GM23338 (cell line): Measurements from ENCODE around the gene HABP4. TPM values are rescaled to one million over a fixed set of nuclear protein-coding genes. Genes with fewer than 3 reads are reported as not detected.

Experiments used
- ATAC-seq: fragments of 200-7000 bp; cut with Tn5 transposase; 3 replicates; pipeline ENCODE4 v1.9.1; 2020
- DNase-seq: peaks from one replicate; pipeline ENCODE4 v3.0.0-alpha.2; 2015; ENCODE audit warnings: low spot score
- H2AFZ ChIP-seq: fragments of 200-600 bp; sonication (generic); 2 replicates; pipeline ENCODE4 v1.8.0; 2016; ENCODE audit warnings: antibody characterized with exemption, mild to moderate bottlenecking, moderate library complexity
- H3F3A ChIP-seq: fragments of 200-600 bp; sonication (generic); replicated peaks from 2 replicates; pipeline ENCODE4 v1.8.0; 2017; ENCODE audit warnings: antibody characterized with exemption, mixed run types, low read depth
- H3K27ac ChIP-seq: fragments of 200-600 bp; sonication (generic); 2 replicates; pipeline ENCODE4 v1.6.1; 2016; ENCODE audit warnings: low read depth
- H3K27me3 ChIP-seq: fragments of 200-600 bp; sonication (generic); 2 replicates; pipeline ENCODE4 v1.8.0; 2016; ENCODE audit warnings: mild to moderate bottlenecking, mixed run types, moderate library complexity; ENCODE audit not compliant: insufficient read depth
- H3K36me3 ChIP-seq: fragments of 200-600 bp; sonication (generic); 2 replicates; pipeline ENCODE4 v1.8.0; 2016; ENCODE audit warnings: mild to moderate bottlenecking; ENCODE audit not compliant: insufficient read depth
- H3K4me1 ChIP-seq: fragments of 200-600 bp; sonication (generic); 2 replicates; pipeline ENCODE4 v1.8.0; 2016; ENCODE audit warnings: mild to moderate bottlenecking, moderate library complexity; ENCODE audit not compliant: insufficient read depth
- H3K4me2 ChIP-seq: fragments of 200-600 bp; sonication (generic); 2 replicates; pipeline ENCODE4 v1.7.1; 2017; ENCODE audit warnings: mixed run types
- H3K4me3 ChIP-seq: fragments of 200-600 bp; sonication (generic); 2 replicates; pipeline ENCODE4 v1.6.1; 2016; ENCODE audit warnings: mixed run types
- H3K79me2 ChIP-seq: fragments of 200-600 bp; sonication (generic); replicated peaks from 2 replicates; pipeline ENCODE4 v1.8.0; 2017; ENCODE audit warnings: mild to moderate bottlenecking; ENCODE audit not compliant: insufficient read depth
- H3K9me2 ChIP-seq: fragments of 200-600 bp; sonication (generic); 2 replicates; pipeline ENCODE4 v1.8.0; 2017; ENCODE audit not compliant: insufficient read depth
- H4K20me1 ChIP-seq: fragments of 200-600 bp; sonication (generic); replicated peaks from 2 replicates; pipeline ENCODE4 v1.8.0; 2017; ENCODE audit warnings: mild to moderate bottlenecking; ENCODE audit not compliant: insufficient read depth
- H3K27ac Mint-ChIP-seq: 2 replicates; pipeline ENCODE4 v1.8.0; 2020; ENCODE audit warnings: inconsistent platforms, mild to moderate bottlenecking, moderate library complexity, mixed read lengths
- H3K27me3 Mint-ChIP-seq: 3 replicates; pipeline ENCODE4 v1.8.0; 2022; ENCODE audit warnings: low read depth, mild to moderate bottlenecking, moderate library complexity, mixed read lengths, inconsistent platforms; ENCODE audit not compliant: insufficient read depth, poor library complexity
- H3K36me3 Mint-ChIP-seq: 3 replicates; pipeline ENCODE4 v1.8.0; 2021; ENCODE audit warnings: low read depth, mild to moderate bottlenecking, inconsistent platforms, moderate library complexity, mixed read lengths
- H3K4me1 Mint-ChIP-seq: 3 replicates; pipeline ENCODE4 v1.8.0; 2020; ENCODE audit warnings: mild to moderate bottlenecking, inconsistent platforms, mixed read lengths
- H3K4me3 Mint-ChIP-seq: 3 replicates; pipeline ENCODE4 v1.8.0; 2021; ENCODE audit warnings: moderate library complexity, mild to moderate bottlenecking, inconsistent platforms, mixed read lengths
- H3K9me3 Mint-ChIP-seq: 3 replicates; pipeline ENCODE4 v1.8.0; 2020; ENCODE audit warnings: moderate library complexity, mild to moderate bottlenecking, inconsistent platforms, mixed read lengths
- CREB1 ChIP-seq: fragments of 250-450 bp; sonication (Bioruptor Pico); IDR thresholded peaks from 2 replicates; pipeline ENCODE4 v1.5.0; 2020; ENCODE audit warnings: low read depth, mild to moderate bottlenecking, moderate library complexity
- CTCF ChIP-seq, 2 experiments: fragments of 200-600 bp in 1 of 2; sonication (generic) in 1 of 2; conservative IDR thresholded peaks; 2 replicates each; pipeline versions ENCODE4 v1.5.1 to v1.6.1; 2016 to 2017; ENCODE audit warnings: antibody characterized with exemption in 2 of 2, low read depth in 2 of 2, mild to moderate bottlenecking in 2 of 2, moderate library complexity in 1 of 2
- EZH2 ChIP-seq: fragments of 200-600 bp; sonication (generic); IDR thresholded peaks from one replicate; pipeline ENCODE4 v1.8.0; 2017; ENCODE audit warnings: antibody characterized with exemption, mild to moderate bottlenecking, low read depth; ENCODE audit not compliant: unreplicated experiment
- EZH2phosphoT487 ChIP-seq: fragments of 200-600 bp; sonication (generic); IDR thresholded peaks from one replicate; pipeline ENCODE4 v1.8.1; 2018; ENCODE audit warnings: antibody characterized with exemption; ENCODE audit not compliant: unreplicated experiment
- JUNB ChIP-seq: IDR thresholded peaks from one replicate; pipeline ENCODE4 v1.6.1; 2016; ENCODE audit warnings: antibody characterized with exemption; ENCODE audit not compliant: unreplicated experiment
- NANOG ChIP-seq: IDR thresholded peaks from 2 replicates; pipeline ENCODE4 v1.6.1; 2016; ENCODE audit warnings: antibody characterized with exemption, borderline replicate concordance
- POLR2AphosphoS5 ChIP-seq: IDR thresholded peaks from 2 replicates; pipeline ENCODE4 v1.6.1; 2016; ENCODE audit warnings: antibody characterized with exemption, low read depth
- STAT1 ChIP-seq: IDR thresholded peaks from one replicate; pipeline ENCODE4 v1.6.1; 2016; ENCODE audit warnings: antibody characterized with exemption; ENCODE audit not compliant: unreplicated experiment
- ZNF114 ChIP-seq: fragments of 250-450 bp; sonication (Bioruptor Pico); IDR thresholded peaks from 2 replicates; pipeline ENCODE4 v1.5.0; 2020; ENCODE audit warnings: mild to moderate bottlenecking, moderate library complexity
- ZNF331 ChIP-seq: fragments of 250-450 bp; sonication (Bioruptor Pico); IDR thresholded peaks from 2 replicates; pipeline ENCODE4 v1.5.0; 2020; ENCODE audit warnings: low read depth, mild to moderate bottlenecking, moderate library complexity
- polyA plus RNA-seq: library from polyadenylated mRNA; unstranded; fragments of >200 nt; fragmentation: Nextera tagmentation; extraction: Ambion mirVana; gene quantifications from 2 replicates; pipeline ENCODE4 v1.2.1, GENCODE V29; 2016
- total RNA-seq: library from RNA; depleted of rRNA; stranded (reverse); fragments of >200 nt; shearing (Covaris generic); gene quantifications from 2 replicates; pipeline ENCODE4 v1.2.3, GENCODE V29; 2014
- TF ChIP-seq, protein P1 (sequence below): IDR thresholded peaks from 2 replicates; pipeline ENCODE4 v1.6.1; 2016; ENCODE audit warnings: antibody characterized with exemption
- TF ChIP-seq, protein P2 (sequence below): fragments of 250-450 bp; sonication (Bioruptor Pico); IDR thresholded peaks from 2 replicates; pipeline ENCODE4 v1.5.0; 2020; ENCODE audit warnings: mild to moderate bottlenecking, moderate library complexity

Gene HABP4
- total and polyA plus RNA-seq, 2 experiments from 2014 or later = 8.8 to 9.9 TPM

DNA sequence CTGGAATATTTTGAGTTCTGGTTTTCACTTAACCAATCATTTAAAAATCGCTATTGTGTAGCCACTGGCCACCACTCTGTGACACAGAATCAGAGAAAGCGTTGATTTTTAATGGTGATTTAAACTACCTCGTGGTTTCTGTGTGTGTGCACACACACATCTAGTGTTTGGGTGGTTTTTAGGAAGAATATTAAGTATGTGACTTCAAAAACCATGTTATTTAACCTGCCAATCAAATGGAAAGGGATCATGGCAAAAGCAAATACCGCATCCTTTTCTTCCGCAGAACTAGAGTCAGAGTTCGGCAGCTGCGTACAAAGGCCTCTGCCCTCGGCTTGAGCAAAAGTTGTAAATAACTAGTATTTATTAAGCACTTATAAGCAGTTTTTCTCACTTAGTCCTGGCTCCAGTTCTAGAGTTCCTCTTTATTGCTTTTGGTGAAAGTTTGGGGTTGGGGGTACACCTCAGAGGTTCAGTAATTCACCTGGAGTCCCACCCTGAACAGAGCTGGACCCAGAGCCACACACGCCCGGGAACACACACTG is 40.6 kb downstream of the HABP4 start (continued):
- TF ChIP-seq, protein P1, sequence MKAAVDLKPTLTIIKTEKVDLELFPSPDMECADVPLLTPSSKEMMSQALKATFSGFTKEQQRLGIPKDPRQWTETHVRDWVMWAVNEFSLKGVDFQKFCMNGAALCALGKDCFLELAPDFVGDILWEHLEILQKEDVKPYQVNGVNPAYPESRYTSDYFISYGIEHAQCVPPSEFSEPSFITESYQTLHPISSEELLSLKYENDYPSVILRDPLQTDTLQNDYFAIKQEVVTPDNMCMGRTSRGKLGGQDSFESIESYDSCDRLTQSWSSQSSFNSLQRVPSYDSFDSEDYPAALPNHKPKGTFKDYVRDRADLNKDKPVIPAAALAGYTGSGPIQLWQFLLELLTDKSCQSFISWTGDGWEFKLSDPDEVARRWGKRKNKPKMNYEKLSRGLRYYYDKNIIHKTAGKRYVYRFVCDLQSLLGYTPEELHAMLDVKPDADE = no peak
- TF ChIP-seq EZH2phosphoT487 (no peak), STAT1 (no peak), EZH2 (no peak)

- Mint-ChIP-seq H3K4me1 (peaks cover 8% of the 10 kb centered on the region; the same call in 1 of the 3 replicates), H3K27me3 (peaks cover 7% of the 10 kb centered on the region), H3K27ac (no peak overlapping the region), H3K36me3 (peaks cover 21% of the 10 kb centered on the region; the same call in 2 of the 3 replicates), H3K9me3 (no peaks in the 10 kb centered on the region; the same call in 2 of the 3 replicates), H3K4me3 (no peak overlapping the region)
- Histone ChIP-seq H3K27me3 (no peaks in the 10 kb centered on the region), H3K36me3 (peaks cover 4% of the 10 kb centered on the region; the same call in 1 of the 2 replicates), H3K4me2 (no peak overlapping the region), H3K79me2 (no peaks in the 10 kb centered on the region), H3K27ac (no peak overlapping the region), H3K4me1 (0 out of 2 replicates have a peak, but pooled peaks cover 5% of the 10 kb centered on the region), H2AFZ (no peak overlapping the region), H3F3A (peaks cover 6% of the 10 kb centered on the region; the same call in 1 of the 2 replicates), H4K20me1 (no peaks in the 10 kb centered on the region; the same call in 1 of the 2 replicates), H3K9me2 (no peaks in the 10 kb centered on the region), H3K4me3 (no peak overlapping the region)
- DNase-seq (no peak), ATAC-seq (no peak)
- TF ChIP-seq POLR2AphosphoS5 (no peak), CREB1 (CRISPR knock-in tag) (no peak), JUNB (no peak), EZH2 (no peak), ZNF331 (no peak), NANOG (no peak), STAT1 (no peak), ZNF114 (no peak), CTCF (conservative IDR thresholded peaks at IDR 0.05; ENCODE audit: low read depth in 2 of 2) (no peak), EZH2phosphoT487 (no peak)
- TF ChIP-seq, protein P2, sequence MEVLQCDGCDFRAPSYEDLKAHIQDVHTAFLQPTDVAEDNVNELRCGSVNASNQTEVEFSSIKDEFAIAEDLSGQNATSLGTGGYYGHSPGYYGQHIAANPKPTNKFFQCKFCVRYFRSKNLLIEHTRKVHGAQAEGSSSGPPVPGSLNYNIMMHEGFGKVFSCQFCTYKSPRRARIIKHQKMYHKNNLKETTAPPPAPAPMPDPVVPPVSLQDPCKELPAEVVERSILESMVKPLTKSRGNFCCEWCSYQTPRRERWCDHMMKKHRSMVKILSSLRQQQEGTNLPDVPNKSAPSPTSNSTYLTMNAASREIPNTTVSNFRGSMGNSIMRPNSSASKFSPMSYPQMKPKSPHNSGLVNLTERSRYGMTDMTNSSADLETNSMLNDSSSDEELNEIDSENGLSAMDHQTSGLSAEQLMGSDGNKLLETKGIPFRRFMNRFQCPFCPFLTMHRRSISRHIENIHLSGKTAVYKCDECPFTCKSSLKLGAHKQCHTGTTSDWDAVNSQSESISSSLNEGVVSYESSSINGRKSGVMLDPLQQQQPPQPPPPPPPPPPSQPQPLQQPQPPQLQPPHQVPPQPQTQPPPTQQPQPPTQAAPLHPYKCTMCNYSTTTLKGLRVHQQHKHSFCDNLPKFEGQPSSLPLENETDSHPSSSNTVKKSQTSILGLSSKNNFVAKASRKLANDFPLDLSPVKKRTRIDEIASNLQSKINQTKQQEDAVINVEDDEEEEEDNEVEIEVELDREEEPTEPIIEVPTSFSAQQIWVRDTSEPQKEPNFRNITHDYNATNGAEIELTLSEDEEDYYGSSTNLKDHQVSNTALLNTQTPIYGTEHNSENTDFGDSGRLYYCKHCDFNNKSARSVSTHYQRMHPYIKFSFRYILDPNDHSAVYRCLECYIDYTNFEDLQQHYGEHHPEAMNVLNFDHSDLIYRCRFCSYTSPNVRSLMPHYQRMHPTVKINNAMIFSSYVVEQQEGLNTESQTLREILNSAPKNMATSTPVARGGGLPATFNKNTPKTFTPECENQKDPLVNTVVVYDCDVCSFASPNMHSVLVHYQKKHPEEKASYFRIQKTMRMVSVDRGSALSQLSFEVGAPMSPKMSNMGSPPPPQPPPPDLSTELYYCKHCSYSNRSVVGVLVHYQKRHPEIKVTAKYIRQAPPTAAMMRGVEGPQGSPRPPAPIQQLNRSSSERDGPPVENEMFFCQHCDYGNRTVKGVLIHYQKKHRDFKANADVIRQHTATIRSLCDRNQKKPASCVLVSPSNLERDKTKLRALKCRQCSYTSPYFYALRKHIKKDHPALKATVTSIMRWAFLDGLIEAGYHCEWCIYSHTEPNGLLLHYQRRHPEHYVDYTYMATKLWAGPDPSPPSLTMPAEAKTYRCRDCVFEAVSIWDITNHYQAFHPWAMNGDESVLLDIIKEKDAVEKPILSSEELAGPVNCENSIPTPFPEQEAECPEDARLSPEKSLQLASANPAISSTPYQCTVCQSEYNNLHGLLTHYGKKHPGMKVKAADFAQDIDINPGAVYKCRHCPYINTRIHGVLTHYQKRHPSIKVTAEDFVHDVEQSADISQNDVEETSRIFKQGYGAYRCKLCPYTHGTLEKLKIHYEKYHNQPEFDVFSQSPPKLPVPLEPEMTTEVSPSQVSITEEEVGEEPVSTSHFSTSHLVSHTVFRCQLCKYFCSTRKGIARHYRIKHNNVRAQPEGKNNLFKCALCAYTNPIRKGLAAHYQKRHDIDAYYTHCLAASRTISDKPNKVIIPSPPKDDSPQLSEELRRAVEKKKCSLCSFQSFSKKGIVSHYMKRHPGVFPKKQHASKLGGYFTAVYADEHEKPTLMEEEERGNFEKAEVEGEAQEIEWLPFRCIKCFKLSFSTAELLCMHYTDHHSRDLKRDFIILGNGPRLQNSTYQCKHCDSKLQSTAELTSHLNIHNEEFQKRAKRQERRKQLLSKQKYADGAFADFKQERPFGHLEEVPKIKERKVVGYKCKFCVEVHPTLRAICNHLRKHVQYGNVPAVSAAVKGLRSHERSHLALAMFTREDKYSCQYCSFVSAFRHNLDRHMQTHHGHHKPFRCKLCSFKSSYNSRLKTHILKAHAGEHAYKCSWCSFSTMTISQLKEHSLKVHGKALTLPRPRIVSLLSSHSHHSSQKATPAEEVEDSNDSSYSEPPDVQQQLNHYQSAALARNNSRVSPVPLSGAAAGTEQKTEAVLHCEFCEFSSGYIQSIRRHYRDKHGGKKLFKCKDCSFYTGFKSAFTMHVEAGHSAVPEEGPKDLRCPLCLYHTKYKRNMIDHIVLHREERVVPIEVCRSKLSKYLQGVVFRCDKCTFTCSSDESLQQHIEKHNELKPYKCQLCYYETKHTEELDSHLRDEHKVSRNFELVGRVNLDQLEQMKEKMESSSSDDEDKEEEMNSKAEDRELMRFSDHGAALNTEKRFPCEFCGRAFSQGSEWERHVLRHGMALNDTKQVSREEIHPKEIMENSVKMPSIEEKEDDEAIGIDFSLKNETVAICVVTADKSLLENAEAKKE (CRISPR knock-in tag) = no peak
These were observed 41.3 kb downstream of the HABP4 start for GRCh38 chr9:96491079-96491879.
